Left forelimb (tissue), 1 donor: ENCODE measurements around the gene OR2A25.

ENCODE experiments used
- DNase-seq: peaks from one replicate; pipeline ENCODE4 v3.0.0-alpha.2; 2018; ENCODE audit warnings: low spot score

Gene OR2A25

DNA sequence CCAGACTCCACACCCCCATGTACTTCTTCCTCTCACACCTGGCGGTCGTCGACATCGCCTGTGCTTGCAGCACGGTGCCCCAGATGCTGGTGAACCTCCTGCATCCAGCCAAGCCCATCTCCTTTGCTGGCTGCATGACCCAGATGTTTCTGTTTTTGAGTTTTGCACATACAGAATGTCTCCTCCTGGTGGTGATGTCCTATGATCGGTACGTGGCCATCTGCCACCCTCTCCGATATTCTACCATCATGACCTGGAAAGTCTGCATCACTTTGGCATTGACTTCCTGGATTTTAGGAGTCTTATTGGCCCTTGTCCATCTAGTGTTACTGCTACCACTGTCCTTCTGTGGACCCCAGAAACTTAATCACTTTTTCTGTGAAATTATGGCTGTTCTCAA lies 4.8 kb downstream of the OR2A25 start:
- DNase-seq: no peak

DNA sequence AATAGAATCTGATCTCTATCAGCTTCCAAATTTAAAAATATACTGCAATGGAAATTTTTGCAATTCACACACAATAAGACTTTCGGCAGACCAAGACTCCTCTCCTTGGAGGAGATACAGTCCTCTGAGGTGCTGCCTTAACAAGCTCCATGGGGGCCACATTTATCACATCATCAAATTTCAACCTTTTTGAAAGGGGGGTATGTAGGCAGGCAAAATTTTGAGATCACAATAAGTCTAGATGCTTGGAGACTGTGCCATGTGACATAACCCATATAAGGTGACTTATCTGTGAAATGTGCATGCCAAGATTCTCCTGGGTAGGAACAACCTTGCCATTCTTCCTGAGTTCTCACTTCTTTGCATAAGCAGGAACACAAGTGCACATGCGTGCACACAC lies 16.4 kb downstream of the OR2A25 start, which contains the start of gene OR2A12:
Gene OR2A12 (plus strand): TSS at position 301 of the 400 bp plus-strand sequence. CDS start 8,830 bp downstream, outside the sequence.
- DNase-seq: no peak

DNA sequence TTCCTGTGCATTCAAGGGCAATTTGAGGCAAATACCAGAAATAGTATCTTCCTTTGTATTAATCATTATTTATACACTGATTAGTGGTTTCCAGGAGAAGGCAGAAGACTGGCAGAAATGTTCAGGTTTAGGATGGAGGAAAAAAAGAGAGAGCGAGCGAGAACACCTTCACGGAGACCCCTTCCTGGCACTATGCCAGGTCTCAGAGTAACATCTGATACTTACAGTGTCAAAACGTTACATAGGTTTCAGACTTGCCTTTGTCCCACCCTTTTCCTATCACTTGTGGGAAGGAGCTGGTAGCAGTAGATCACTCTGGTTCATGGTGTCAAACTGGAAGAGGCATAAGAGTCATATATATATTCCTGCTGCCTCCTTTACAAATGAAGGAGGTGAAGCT lies 17.1 kb downstream of the OR2A25 start:
- DNase-seq: no peak

DNA sequence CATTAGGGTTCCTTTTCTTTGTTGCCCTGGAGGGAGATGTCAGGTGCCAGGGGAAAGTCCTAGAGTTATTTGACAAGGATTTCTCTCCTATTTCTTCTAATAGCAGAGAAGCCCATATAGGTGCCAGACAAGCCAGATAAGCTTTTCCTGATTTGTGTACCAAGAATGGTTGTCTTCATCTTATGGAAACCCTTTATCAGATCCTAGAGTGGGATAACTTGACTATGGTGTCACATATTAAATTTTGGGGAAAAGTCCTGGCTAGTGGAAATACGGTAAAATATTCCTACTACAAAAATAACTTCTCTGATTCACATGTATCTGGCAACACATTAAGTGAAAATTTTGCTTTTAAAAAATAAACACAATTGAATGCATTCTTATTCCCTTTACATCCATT lies 17.6 kb downstream of the OR2A25 start:
- DNase-seq: no peak

DNA sequence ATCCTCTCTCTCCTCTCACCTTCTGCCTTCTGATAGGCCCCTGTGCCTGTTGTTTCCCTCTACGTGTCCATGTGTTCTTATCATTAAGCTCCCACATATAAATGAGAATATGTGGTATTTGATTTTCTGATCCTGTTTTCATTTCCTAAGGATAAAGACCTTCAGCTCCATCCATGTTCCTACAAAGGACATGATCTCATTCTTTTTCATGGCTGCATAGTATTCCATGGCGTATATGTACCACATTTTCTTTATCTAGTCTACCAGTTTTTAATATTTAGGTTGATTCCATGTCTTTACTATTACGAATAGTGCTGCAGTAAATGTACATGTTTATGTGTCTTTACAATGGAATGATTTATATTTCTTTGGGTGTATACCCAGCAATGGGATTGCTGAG lies 21.1 kb downstream of the OR2A25 start:
- no peak for DNase-seq

DNA sequence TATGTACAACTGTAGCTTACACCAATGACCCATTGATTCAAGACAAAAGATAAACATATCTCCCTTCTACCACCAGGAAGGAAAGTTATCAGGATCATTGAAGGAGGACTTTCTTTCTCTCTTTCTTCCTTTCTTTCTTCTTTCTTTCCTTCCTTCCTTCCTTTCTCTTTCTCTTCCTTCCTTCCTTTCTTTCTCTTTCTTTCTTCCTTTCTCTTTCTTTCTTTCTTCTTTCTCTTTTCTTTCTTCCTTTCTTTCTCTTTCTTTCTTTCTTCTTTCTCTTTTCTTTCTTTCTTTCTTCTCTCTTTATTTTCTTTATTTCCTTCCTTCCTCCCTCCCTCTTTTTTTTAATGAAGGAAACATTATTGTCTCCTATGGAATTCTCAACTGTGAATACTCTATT lies 29.2 kb downstream of the OR2A25 start:
- no peak for DNase-seq

DNA sequence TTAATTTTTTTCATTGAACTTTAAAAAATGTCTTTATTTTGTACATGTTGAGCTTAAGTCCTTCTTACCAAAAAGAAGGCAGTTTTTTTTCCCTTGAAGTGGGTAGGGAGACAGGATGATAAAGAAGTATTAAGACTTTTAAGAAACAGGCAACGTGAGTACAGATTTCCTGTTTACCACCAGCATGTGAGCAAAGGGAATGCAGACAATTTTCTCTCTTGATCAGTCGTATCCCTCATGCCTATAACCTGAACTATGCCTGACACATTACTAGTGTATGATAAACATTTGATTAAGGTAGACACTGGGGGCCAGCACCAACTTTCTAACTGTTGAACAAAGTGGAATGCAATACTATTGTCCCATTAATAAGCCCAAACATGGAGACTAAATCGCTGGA lies 31.0 kb downstream of the OR2A25 start:
- no peak for DNase-seq

DNA sequence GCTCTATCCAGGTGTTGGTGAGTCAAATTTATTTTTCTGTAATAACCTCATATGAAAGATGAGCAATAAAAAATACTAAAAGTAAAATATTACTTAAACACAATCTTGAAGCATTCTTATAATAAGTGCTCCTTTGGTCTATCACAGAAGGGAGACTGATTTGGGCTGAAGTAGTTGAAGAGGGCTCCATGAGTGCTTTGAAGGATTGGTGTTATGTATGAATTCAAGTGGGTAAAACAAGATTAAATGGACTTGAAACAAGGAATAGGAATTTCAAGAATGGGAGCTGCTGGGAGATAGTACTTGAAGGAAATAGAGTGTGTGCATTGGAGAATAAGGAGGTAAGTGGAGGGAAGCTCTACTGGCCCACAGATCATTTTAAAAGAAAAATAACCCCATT lies 32.4 kb downstream of the OR2A25 start:
- DNase-seq: no peak

DNA sequence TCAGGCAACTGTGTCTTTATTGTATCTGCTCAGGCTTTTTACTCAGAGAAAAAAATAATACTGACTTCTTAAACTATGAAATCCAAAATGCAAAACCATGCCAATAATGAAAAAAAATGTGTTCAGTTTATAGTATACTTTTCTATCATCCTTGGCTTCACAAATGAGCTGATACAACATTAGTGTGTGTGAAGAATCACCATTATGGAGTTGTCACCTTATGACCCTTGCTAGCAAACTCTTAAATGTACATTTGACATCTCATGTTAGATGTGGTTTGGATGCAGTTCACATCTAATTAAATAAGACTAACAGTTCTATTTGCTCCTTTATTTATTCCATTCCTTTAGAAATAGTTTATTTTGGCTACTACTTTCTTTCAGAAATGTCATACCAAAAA lies 35.6 kb downstream of the OR2A25 start:
- DNase-seq: no peak

DNA sequence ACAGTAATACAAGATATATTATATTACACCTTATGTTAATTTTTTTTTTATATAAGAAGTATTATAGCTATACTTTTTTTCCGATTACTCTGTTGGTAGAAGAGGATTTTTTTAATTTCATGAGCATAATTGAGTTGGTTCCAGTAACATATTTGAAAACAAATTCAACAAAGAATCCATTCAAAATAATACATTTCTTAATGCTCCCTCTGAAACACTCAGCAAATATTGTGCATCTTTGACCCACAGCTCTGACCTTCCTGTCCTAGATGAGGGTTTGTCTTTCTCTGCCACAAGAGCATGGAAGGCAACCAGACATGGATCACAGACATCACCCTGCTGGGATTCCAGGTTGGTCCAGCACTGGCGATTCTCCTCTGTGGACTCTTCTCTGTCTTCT lies 39.7 kb downstream of the OR2A25 start, which contains the start of gene OR2A2:
Gene OR2A2 (plus strand): TSS at position 301 of the 400 bp plus-strand sequence. CDS start 0 bp downstream, at position 301.
- no peak for DNase-seq

DNA sequence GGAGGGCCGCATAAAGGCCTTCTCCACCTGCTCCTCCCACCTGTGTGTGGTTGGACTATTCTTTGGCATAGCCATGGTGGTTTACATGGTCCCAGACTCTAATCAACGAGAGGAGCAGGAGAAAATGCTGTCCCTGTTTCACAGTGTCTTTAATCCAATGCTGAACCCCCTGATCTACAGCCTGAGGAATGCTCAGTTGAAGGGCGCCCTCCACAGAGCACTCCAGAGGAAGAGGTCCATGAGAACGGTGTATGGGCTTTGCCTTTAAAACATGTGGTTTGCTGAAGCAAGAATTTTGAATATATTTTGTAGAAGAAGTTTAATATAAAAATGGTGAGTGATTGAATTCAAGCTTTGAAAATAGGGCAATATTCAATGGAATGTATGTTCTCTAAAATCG lies 40.7 kb downstream of the OR2A25 start:
- no peak for DNase-seq

DNA sequence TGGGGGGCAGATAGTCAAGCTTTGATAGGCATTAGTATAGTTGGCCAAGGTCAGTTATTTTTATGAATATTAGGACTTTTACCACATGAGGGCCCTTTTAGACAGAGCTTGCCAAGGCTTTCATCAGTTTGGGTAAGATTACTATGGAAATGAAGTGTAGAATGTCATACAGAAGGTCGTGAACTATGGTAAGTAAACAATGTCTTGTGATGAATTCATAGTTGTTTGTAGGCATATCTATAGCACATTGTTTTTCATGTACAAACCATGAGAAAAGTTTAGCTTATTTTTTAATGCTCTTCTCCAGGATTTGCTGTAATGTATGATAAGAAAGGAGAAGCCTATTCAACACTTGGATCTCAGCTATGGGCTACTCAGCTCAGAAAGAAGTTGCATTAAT lies 44.0 kb downstream of the OR2A25 start:
- DNase-seq: no peak

DNA sequence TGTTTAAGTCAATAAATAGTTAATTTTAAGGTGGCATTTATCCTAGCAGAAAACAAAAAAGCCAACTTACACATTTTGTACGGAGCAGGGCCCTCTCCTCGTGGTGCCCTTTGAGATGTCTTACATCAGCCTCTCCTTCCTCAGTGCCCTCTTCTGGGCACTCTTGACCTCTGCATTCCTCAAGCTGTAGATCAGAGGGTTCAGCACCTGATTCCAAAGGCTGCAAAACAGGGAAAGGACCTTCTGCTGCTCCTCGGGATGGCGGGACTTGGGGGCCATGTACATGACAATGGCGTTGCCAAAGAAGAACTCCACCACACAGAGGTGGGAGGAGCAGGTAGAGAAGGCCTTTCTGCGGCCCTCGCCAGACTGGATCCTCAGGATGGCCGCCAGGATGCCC lies 48.7 kb downstream of the OR2A25 start:
- no peak for DNase-seq

DNA sequence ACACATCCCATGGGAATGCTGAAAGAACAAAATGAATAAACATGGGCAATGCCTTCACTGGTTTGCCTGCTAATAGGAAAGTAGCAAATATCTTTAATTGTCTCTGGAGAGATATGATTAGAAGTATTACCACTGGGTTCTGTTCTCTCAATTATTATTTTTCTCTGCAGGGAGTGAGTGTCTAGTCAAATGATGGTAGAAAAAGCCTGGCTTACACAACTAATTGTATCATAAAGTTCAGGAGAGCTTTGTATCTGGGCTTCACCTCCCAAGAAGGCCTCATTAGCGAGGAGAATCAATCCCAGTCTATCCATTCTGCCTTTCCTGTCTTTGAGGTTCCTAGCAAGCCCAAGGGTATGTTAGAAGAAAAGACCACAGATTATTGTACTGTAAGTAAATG lies 53.3 kb downstream of the OR2A25 start, which contains the start of gene OR2A14:
Gene OR2A14 (plus strand): TSS at position 301 of the 400 bp plus-strand sequence. CDS start 5,937 bp downstream, outside the sequence.
- no peak for DNase-seq
